ENCODE results near the gene SPRN. TPM values are rescaled to one million over a fixed set of nuclear protein-coding genes. Genes with fewer than 3 reads are reported as not detected.

SPRN gene
- total RNA-seq, 6 experiments from 2014 or later: 0.07 to 15.1 (median 0.11) TPM; not detected in 1

DNA sequence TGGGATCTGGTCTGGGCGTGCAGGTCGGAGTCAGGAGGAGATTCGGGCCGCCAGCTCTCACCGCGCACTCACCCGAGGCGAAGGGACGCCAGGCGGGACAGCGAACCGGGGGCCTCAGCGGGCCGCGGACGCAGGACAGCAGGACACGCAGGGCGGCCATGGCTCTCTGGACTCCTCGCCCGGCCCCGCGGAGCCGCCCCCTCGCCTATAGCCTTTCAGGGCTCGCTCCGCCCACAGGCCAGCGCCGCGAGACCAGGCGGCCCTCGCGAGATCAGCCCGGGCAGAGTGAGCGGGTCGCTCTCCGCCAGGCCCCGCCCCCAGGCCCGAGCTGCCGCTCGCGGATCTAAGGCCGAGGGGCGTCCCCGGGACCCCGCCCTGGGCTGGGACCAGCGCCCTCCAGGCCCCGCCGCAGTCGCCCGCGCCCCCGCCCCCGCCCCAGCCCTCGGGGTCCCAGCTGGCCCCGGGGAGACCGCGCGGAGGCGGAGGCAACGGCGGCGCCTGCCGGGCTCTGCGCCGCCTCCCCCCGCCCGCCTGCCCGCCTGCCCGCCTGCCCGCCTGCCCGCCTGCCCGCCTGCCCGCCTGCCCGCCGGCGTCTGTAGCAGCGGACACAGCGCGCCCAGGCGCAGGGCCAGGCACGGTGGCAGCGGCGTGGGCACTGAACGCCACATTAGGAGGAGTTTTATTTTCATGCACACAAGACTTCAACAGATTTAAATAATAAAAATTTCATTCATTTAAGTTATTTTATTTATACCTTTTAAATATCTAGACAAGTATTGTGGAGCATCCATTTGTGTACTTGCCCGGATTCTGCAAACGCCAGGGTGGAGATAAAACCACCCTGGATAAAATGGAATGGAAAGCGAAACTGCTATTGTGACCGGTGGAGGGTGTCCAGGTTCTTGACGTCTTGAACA is 51.0 kb downstream of the SPRN start, which contains the start of gene ECHS1:
Gene ECHS1, minus strand, starts transcription at position 181 of the 917 bp plus-strand sequence. Its CDS starts 21 bp downstream, at position 160.
- H3K4me3 ChIP-seq: peak within 1 kb of the TSS; percentile 66 to 76 (median 66)
- TF ChIP-seq CTCF (IDR thresholded peaks at IDR 0.05) (no peak), POLR2A (IDR thresholded peaks at IDR 0.05) (peak; percentile 81)
- H3K9me3 ChIP-seq: no peaks in the 10 kb centered on the region
- under 1% methylated on average over 19 of the region's 89 CpGs for WGBS (ENCODE audit: insufficient coverage, low coverage, low lambda C conversion rate, missing lambda C conversion rate)
- DNase-seq (peak; percentile 98 to 99 (median 98)), ATAC-seq (peak; percentile 89 to 96 (median 95))
- peaks cover 0 to 32% (median 17%) of the 10 kb centered on the region in 4 donors for H3K36me3 ChIP-seq
- intact Hi-C loops (cut with DNase I): loop anchor here in 1 of 2 donors (10.0 kb wide), 1 partner anchor 49 kb away; no protein-coding TSS in a partner anchor
- H3K4me1 ChIP-seq: peaks cover 0 to 20% (median 9%) of the 10 kb centered on the region in 4 donors
- H3K27me3 ChIP-seq: no peaks in the 10 kb centered on the region
- H3K27ac ChIP-seq: peak within 1 kb of the TSS; percentile 75 to 92 (median 80)

- Histone ChIP-seq H3K9me3 (no peaks in the 10 kb centered on the region), H3K27me3 (no peaks in the 10 kb centered on the region), H3K36me3 (peaks cover 0 to 36% (median 20%) of the 10 kb centered on the region in 4 donors), H3K4me3 (peak overlapping the region; percentile 31 to 76 (median 66)), H3K4me1 (peaks cover 0 to 20% (median 6%) of the 10 kb centered on the region in 4 donors), H3K27ac (peak overlapping the region in 1 of 3 donors; percentile 43)
- 6% methylated on average over 9 of the region's 20 CpGs for WGBS (ENCODE audit: insufficient coverage, low coverage, low lambda C conversion rate, missing lambda C conversion rate)
- TF ChIP-seq POLR2A (IDR thresholded peaks at IDR 0.05): no peak
- no peak for TF ChIP-seq CTCF (IDR thresholded peaks at IDR 0.05)
- intact Hi-C loops (cut with DNase I): loop anchor here in 1 of 2 donors (10.0 kb wide), 1 partner anchor 48 kb away; no protein-coding TSS in a partner anchor
- ATAC-seq: peak; percentile 6 to 51 (median 43)
- DNase-seq: peak; percentile 67 to 79 (median 78)
Measured at GRCh38 chr10:133372507-133372906, 51.9 kb downstream of the SPRN start.

Small RNA genes lying within 50 kb of the gene (microRNA-seq; reads per million reads assigned to microRNA genes)
- gene MIR3944: 6.1 to 7.1 reads per million in 2 donors

Small RNA genes lying within 50 kb of the gene (small RNA-seq; reads per million reads assigned to genes)
- gene AL360181.4 (0 reads per million in 2 experiments), gene MIR3944 (0 to 0.10 reads per million in 2 experiments)

Other genes starting within 250 kb of the SPRN start
- gene UTF1, start 194.4 kb downstream of the SPRN start, total RNA-seq: not detected
- gene VENTX, start 186.8 kb downstream of the SPRN start, total RNA-seq: under 1 TPM; 0.09 to 0.38 (median 0.19) TPM
- 1 to 10 TPM; 2.6 to 8.8 (median 5.2) TPM for gene ADAM8, start 147.8 kb downstream of the SPRN start, total RNA-seq
- 10 to 100 TPM; 19.6 to 30.0 (median 25.6) TPM for gene TUBGCP2, start 115.8 kb downstream of the SPRN start, total RNA-seq
- 10 to 100 TPM; 17.4 to 30.2 (median 25.9) TPM for gene ZNF511, start 115.7 kb downstream of the SPRN start, total RNA-seq
- not detected for gene CALY, start 87.7 kb downstream of the SPRN start, total RNA-seq
- gene PRAP1, start 77.3 kb downstream of the SPRN start, total RNA-seq: 100 to 1,000 TPM; 177 to 522 (median 298) TPM
- 100 to 1,000 TPM in 4 of 6 experiments, 10 to 100 TPM in 2; 76.1 to 158 (median 124) TPM for gene FUOM, start 66.6 kb downstream of the SPRN start, total RNA-seq
- gene ECHS1, start 51.3 kb downstream of the SPRN start, total RNA-seq: 100 to 1,000 TPM; 293 to 780 (median 436) TPM
- gene PAOX, start 45.4 kb downstream of the SPRN start, total RNA-seq: 10 to 100 TPM in 4 of 6 experiments, 1 to 10 TPM in 2; 9.4 to 15.9 (median 11.9) TPM
- gene MTG1, start 30.5 kb downstream of the SPRN start, total RNA-seq: 10 to 100 TPM; 25.1 to 45.7 (median 34.5) TPM
- 1 to 10 TPM in 2 of 6 experiments, under 1 TPM in 4; 0.18 to 1.6 (median 0.33) TPM for gene SCART1, start 29.3 kb upstream of the SPRN start, total RNA-seq
- 1,000 to 10,000 TPM; 1,651 to 5,193 (median 3,912) TPM for gene CYP2E1, start 102.7 kb upstream of the SPRN start, total RNA-seq
- gene SYCE1, start 141.0 kb upstream of the SPRN start, total RNA-seq: 1 to 10 TPM in 4 of 6 experiments, under 1 TPM in 1, not detected in 1; 0.37 to 4.1 (median 2.2) TPM
- not detected for gene FRG2B, start 202.2 kb upstream of the SPRN start, total RNA-seq

Data from right lobe of liver (tissue), 6 donors.